B cell (primary cell): ENCODE measurements around the gene NOP9. TPM values are rescaled to one million over a fixed set of nuclear protein-coding genes. Genes with fewer than 3 reads are reported as not detected.

ENCODE experiments used
- ATAC-seq: fragments of 200-7000 bp; cut with Tn5 transposase; one replicate; pipeline ENCODE4 v1.10.0; 2021; ENCODE audit warnings: low read depth, mild to moderate bottlenecking, moderate number of reproducible peaks, moderate library complexity
- CTCF ChIA-PET: fragments of 350-600 bp; sonication (Branson Sonifier 250); formaldehyde crosslinking; loops from one replicate; lab custom pipeline; 2021; ENCODE audit warnings: antibody characterized with exemption, inconsistent platforms; lab: Charles Lee
- POLR2A ChIA-PET: fragments of 350-600 bp; sonication (Branson Sonifier 250); formaldehyde crosslinking; loops from one replicate; lab custom pipeline; 2021; ENCODE audit warnings: antibody characterized with exemption; lab: Charles Lee
- DNase-seq: peaks from one replicate; pipeline ENCODE4 v3.0.0; 2013
- H2AFZ ChIP-seq: 2 replicates; pipeline ENCODE4 v1.6.1; 2012; ENCODE audit warnings: mild to moderate bottlenecking, low read depth, low read length; ENCODE audit not compliant: insufficient read depth, poor library complexity, severe bottlenecking
- H3K27ac ChIP-seq, 2 donors: 1 replicate in 1 of 2; 2 replicates in 1 of 2; pipeline ENCODE4 v1.5.1; 2012 to 2013; ENCODE audit warnings: low read length in 2 of 2, mild to moderate bottlenecking in 2 of 2, moderate library complexity in 1 of 2
- H3K27me3 ChIP-seq, 4 experiments: fragments of 200-600 bp in 1 of 4; sonication (generic) in 1 of 4; replicated peaks in 1 of 4; 1 replicate in 2 of 4; 2 replicates in 2 of 4; pipeline versions ENCODE4 v1.6.1 to v1.7.0; 2013 to 2016; ENCODE audit warnings: low read length in 3 of 4, mild to moderate bottlenecking in 2 of 4, mixed read lengths in 1 of 4, moderate library complexity in 1 of 4; ENCODE audit not compliant: insufficient read depth in 4 of 4, control insufficient read depth in 3 of 4; ENCODE audit errors: control extremely low read depth in 1 of 4
- H3K36me3 ChIP-seq, 2 experiments: replicated peaks in 1 of 2; 1 replicate in 1 of 2; 2 replicates in 1 of 2; pipeline versions ENCODE4 v1.6.1 to v1.7.1; 2013; ENCODE audit warnings: low read length in 1 of 2; ENCODE audit not compliant: insufficient read depth in 2 of 2, control insufficient read depth in 1 of 2; ENCODE audit errors: control extremely low read depth in 1 of 2, extremely low read depth in 1 of 2
- H3K4me1 ChIP-seq, 2 donors: fragments of 200-600 bp in 1 of 2; sonication (generic) in 1 of 2; 1 replicate in 1 of 2; 2 replicates in 1 of 2; pipeline versions ENCODE4 v1.5.1 to v1.6.1; 2013 to 2017; ENCODE audit warnings: low read length in 2 of 2; ENCODE audit not compliant: control insufficient read depth in 2 of 2, insufficient read depth in 2 of 2
- H3K4me2 ChIP-seq: replicated peaks from 2 replicates; pipeline ENCODE3; 2012; ENCODE audit warnings: mild to moderate bottlenecking, low read depth, low read length; ENCODE audit not compliant: poor library complexity, severe bottlenecking
- H3K4me3 ChIP-seq, 5 experiments: fragments of 200-600 bp in 1 of 5; sonication (generic) in 1 of 5; 1 replicate in 3 of 5; 2 replicates in 2 of 5; pipeline versions ENCODE4 v1.5.1 to v1.7.0; 2011 to 2016; ENCODE audit warnings: low read length in 4 of 5, mild to moderate bottlenecking in 4 of 5, low read depth in 2 of 5, control low read depth in 1 of 5, moderate library complexity in 1 of 5; ENCODE audit not compliant: insufficient read depth in 1 of 5; ENCODE audit errors: control extremely low read depth in 1 of 5, extremely low read depth in 1 of 5
- H3K79me2 ChIP-seq: fragments of 200-600 bp; sonication (generic); one replicate; pipeline ENCODE4 v1.6.0; 2016; ENCODE audit warnings: low read length; ENCODE audit not compliant: control insufficient read depth, insufficient read depth
- H3K9ac ChIP-seq: fragments of 200-600 bp; sonication (generic); 2 replicates; pipeline ENCODE4 v1.6.1; 2017; ENCODE audit warnings: mild to moderate bottlenecking, low read length, moderate library complexity
- H3K9me3 ChIP-seq, 3 donors: one replicate each; pipeline versions ENCODE4 v1.6.1 to v1.7.1; 2013; ENCODE audit warnings: low read length in 2 of 3; ENCODE audit not compliant: control insufficient read depth in 2 of 3, insufficient read depth in 1 of 3; ENCODE audit errors: control extremely low read depth in 1 of 3
- H4K20me1 ChIP-seq: 2 replicates; pipeline ENCODE4 v1.6.0; 2012; ENCODE audit warnings: mild to moderate bottlenecking, low read length; ENCODE audit not compliant: insufficient read depth, control insufficient read depth, poor library complexity, severe bottlenecking
- H3K27ac Mint-ChIP-seq: one replicate; pipeline ENCODE4 v1.8.0; 2021; ENCODE audit warnings: mixed read lengths
- H3K27me3 Mint-ChIP-seq: one replicate; pipeline ENCODE4 v1.8.0; 2021; ENCODE audit warnings: mixed read lengths
- H3K4me1 Mint-ChIP-seq: one replicate; pipeline ENCODE4 v1.8.0; 2021; ENCODE audit warnings: mixed read lengths
- H3K4me3 Mint-ChIP-seq: one replicate; pipeline ENCODE4 v1.8.0; 2021; ENCODE audit warnings: mixed read lengths
- H3K9me3 Mint-ChIP-seq: one replicate; pipeline ENCODE4 v1.8.0; 2022; ENCODE audit warnings: mixed read lengths; ENCODE audit not compliant: insufficient read depth
- EZH2 ChIP-seq: IDR thresholded peaks from 2 replicates; pipeline ENCODE4 v1.6.1; 2012; ENCODE audit warnings: borderline replicate concordance, low read depth, mild to moderate bottlenecking, moderate library complexity, low read length; ENCODE audit not compliant: insufficient read depth, poor library complexity, severe bottlenecking
- WGBS: methylation state at CpG from one replicate; pipeline ENCODE4 v1.1.5; 2013; ENCODE audit warnings: missing lambda C conversion rate; ENCODE audit not compliant: insufficient coverage; 5-methylcytosine and 5-hydroxymethylcytosine counted together
- intact Hi-C: fragments of 100-400 bp; cut with micrococcal nuclease; formaldehyde crosslinking; loops from one replicate; pipeline ENCODE4 v1.10.0; 2022
- polyA plus RNA-seq: library from polyadenylated mRNA; depleted of rRNA; stranded (reverse); fragments of >200 nt; gene quantifications from 2 replicates; pipeline ENCODE4 v1.2.3, GENCODE V29; 2012
- total RNA-seq, 2 donors: library from RNA; stranded (reverse); fragments of 120-200 nt in 1 of 2; gene quantifications; 1 replicate in 1 of 2; 2 replicates in 1 of 2; pipeline versions ENCODE4 v1.2.3 to v1.2.4, GENCODE V29; 2013 to 2022
- TF ChIP-seq, protein P1 (sequence below): fragments of 200-600 bp; IDR thresholded peaks from one replicate; pipeline ENCODE4 v1.8.0; 2022; ENCODE audit warnings: antibody characterized with exemption, mild to moderate bottlenecking

The NOP9 gene
- total and polyA plus RNA-seq, 2 donors (not counting 1 experiment from before 2014, with no cell fraction given) = 9.7 to 22.6 TPM

DNA sequence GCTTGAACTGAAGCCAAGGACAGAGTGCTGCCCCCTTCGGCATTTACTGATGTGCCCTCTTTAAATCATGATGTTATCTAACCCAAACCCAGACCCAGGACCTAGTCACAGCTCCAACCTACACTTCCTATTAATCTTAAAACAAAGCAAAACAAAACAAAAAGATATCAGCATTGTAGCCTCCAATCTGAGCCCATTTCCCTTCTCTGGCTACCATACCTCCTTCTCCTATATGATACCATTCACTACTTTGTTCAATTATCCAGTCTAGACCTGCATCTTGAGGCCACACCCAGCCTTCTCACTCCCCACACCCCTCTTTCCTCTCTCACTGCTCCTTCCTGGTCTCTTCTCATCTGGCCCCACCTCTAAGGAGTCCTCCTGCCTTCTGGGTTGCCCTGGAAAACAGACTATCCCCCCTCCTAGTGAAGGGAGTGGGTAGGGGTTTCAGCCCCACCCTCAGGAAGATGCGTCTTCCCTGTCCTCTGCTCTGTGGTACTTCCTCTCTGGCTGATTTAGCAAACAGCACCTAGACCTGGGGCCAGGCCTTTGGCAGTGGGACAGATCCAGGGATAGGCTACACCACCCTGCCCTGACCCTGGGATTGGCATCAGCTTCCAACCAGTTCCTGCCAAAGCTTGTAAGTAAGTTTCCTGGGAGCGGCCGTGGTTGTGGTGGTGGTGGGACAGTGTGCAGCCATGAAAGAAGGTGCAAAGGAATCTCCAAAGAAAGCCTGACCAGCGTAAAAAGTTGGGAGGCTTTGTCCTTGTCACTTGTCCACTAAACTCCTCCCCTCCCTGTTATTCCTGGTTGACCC lies 14.9 kb downstream of the NOP9 start:
- Histone ChIP-seq H3K79me2 (no peaks in the 10 kb centered on the region), H3K27ac (no peak overlapping the region)

More for the DNA sequence above, 14.9 kb downstream of the NOP9 start:
- CTCF ChIA-PET = interaction anchor here (1.2 to 9.4 kb wide), 2 partner anchors 19 to 72 kb away, joined by 5 to 112 read pairs; partner anchors contain the start of gene TINF2
- ATAC-seq (no peak), DNase-seq (no peak)
- TF ChIP-seq, protein P1, sequence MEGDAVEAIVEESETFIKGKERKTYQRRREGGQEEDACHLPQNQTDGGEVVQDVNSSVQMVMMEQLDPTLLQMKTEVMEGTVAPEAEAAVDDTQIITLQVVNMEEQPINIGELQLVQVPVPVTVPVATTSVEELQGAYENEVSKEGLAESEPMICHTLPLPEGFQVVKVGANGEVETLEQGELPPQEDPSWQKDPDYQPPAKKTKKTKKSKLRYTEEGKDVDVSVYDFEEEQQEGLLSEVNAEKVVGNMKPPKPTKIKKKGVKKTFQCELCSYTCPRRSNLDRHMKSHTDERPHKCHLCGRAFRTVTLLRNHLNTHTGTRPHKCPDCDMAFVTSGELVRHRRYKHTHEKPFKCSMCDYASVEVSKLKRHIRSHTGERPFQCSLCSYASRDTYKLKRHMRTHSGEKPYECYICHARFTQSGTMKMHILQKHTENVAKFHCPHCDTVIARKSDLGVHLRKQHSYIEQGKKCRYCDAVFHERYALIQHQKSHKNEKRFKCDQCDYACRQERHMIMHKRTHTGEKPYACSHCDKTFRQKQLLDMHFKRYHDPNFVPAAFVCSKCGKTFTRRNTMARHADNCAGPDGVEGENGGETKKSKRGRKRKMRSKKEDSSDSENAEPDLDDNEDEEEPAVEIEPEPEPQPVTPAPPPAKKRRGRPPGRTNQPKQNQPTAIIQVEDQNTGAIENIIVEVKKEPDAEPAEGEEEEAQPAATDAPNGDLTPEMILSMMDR = no peak
- no peak for TF ChIP-seq EZH2
- Mint-ChIP-seq H3K9me3 (no peaks in the 10 kb centered on the region), H3K27me3 (peaks cover 4% of the 10 kb centered on the region), H3K27ac (peak overlapping the region; percentile 5), H3K4me3 (no peak overlapping the region), H3K4me1 (peaks cover 42% of the 10 kb centered on the region)
- Histone ChIP-seq H3K27me3 (peaks cover 0 to 6% (median 0%) of the 10 kb centered on the region in 4 experiments), H2AFZ (no peak overlapping the region), H3K4me2 (no peak overlapping the region), H3K4me3 (peak overlapping the region in 1 of 5 experiments; percentile 16), H3K9me3 (no peaks in the 10 kb centered on the region), H3K9ac (no peak overlapping the region), H3K36me3 (no peaks in the 10 kb centered on the region), H3K4me1 (peaks cover 38 to 48% of the 10 kb centered on the region in 2 donors), H4K20me1 (peaks cover 8% of the 10 kb centered on the region)
- intact Hi-C loops = loop anchor here (5.0 kb wide), 1 partner anchor 302 kb away; no protein-coding TSS in a partner anchor
- 18% methylated on average over 1 of the region's 5 CpGs for WGBS
- POLR2A ChIA-PET = interaction anchor here (0.6 kb wide), 1 partner anchor 84 kb away, joined by 6 read pairs; no protein-coding TSS in a partner anchor
